HepG2 (cell line): ENCODE results near the gene POLL. TPM values are rescaled to one million over a fixed set of nuclear protein-coding genes. Genes with fewer than 3 reads are reported as not detected.

ENCODE experiments used
- KDM4B ChIP-seq: sonication (generic); formaldehyde crosslinking; IDR thresholded peaks from 2 replicates; pipeline ENCODE4 v1.4.0; 2020; ENCODE audit warnings: missing genetic modification reagents
- SOX13 ChIP-seq, 3 experiments: fragments of 450-650 bp in 1 of 3; sonication (generic) in 1 of 3; formaldehyde crosslinking in 1 of 3; IDR thresholded peaks in 2 of 3; conservative IDR thresholded peaks in 1 of 3; 2 replicates each; pipeline versions ENCODE4 v1.5.0 to v1.6.1; 2016 to 2020; ENCODE audit warnings: antibody characterized with exemption in 1 of 3, mild to moderate bottlenecking in 1 of 3, missing compliant biosample characterization in 1 of 3, missing genetic modification reagents in 1 of 3, moderate library complexity in 1 of 3
- ZNF652 ChIP-seq: IDR thresholded peaks from 2 replicates; pipeline ENCODE4 v1.6.1; 2016; ENCODE audit warnings: low read depth, borderline replicate concordance
- polyA plus RNA-seq, 8 experiments: library from polyadenylated mRNA; depleted of rRNA in 3 of 8; stranded (reverse) in 7 of 8; unstranded in 1 of 8; fragments of >200 nt; fragmentation: Illumina TruSeq in 4 of 8; extraction: Trizol in 4 of 8; gene quantifications; 2 replicates each; pipeline versions ENCODE4 v1.2.1 to v1.2.3, GENCODE V29; 2011 to 2016; ENCODE audit warnings: low read depth in 4 of 8, missing spikeins in 1 of 8, mixed read lengths in 1 of 8; ENCODE audit not compliant: insufficient read depth in 1 of 8
- total RNA-seq, 5 experiments: library from RNA; depleted of rRNA; stranded (reverse); fragments of >200 nt; fragmentation: Illumina TruSeq; extraction: Trizol; gene quantifications; 2 replicates each; pipeline ENCODE4 v1.2.3, GENCODE V29; 2016; ENCODE audit warnings: low read depth in 1 of 5
- TF ChIP-seq, protein P1 (sequence below), 2 experiments: fragments of 450-650 bp in 1 of 2; sonication (generic) in 1 of 2; formaldehyde crosslinking in 1 of 2; IDR thresholded peaks; 2 replicates each; pipeline versions ENCODE4 v1.6.1 to v1.8.0; 2016 to 2022; ENCODE audit warnings: antibody characterized with exemption in 1 of 2, mild to moderate bottlenecking in 1 of 2, missing genetic modification reagents in 1 of 2
- TF ChIP-seq, protein P2 (sequence below): sonication (generic); formaldehyde crosslinking; IDR thresholded peaks from 2 replicates; pipeline ENCODE4 v1.8.0; 2022; ENCODE audit warnings: mild to moderate bottlenecking, missing genetic modification reagents, borderline replicate concordance
- TF ChIP-seq, protein P3 (sequence below): sonication (generic); formaldehyde crosslinking; conservative IDR thresholded peaks from 2 replicates; pipeline ENCODE4 v1.4.0; 2020; ENCODE audit warnings: missing genetic modification reagents

The POLL gene
- total and polyA plus RNA-seq, 2 of the 13 experiments (the other 11 are each of a cell fraction or from before 2014, with no cell fraction given) = 13.8 to 19.1 TPM

DNA sequence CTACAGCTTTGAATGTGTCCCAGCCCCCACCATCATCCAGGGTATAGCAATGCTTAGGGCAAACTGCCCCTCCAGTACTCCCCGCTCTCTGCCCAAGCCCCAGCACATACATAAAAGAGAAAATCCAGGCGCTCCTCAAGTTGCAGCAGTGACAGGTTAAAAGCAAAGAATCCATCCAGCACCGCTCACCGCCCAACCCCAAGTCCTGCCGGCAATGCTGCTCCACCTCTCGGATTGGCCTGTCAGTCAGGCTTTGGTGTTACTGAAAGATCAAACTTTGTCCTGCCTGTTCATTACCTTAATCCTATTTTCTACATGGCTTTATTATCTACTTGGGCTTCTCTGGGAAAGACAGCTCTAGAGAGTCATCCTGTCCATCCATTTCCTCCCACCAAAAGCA is 31.9 kb upstream of the POLL start (continued):
- TF ChIP-seq, protein P1, sequence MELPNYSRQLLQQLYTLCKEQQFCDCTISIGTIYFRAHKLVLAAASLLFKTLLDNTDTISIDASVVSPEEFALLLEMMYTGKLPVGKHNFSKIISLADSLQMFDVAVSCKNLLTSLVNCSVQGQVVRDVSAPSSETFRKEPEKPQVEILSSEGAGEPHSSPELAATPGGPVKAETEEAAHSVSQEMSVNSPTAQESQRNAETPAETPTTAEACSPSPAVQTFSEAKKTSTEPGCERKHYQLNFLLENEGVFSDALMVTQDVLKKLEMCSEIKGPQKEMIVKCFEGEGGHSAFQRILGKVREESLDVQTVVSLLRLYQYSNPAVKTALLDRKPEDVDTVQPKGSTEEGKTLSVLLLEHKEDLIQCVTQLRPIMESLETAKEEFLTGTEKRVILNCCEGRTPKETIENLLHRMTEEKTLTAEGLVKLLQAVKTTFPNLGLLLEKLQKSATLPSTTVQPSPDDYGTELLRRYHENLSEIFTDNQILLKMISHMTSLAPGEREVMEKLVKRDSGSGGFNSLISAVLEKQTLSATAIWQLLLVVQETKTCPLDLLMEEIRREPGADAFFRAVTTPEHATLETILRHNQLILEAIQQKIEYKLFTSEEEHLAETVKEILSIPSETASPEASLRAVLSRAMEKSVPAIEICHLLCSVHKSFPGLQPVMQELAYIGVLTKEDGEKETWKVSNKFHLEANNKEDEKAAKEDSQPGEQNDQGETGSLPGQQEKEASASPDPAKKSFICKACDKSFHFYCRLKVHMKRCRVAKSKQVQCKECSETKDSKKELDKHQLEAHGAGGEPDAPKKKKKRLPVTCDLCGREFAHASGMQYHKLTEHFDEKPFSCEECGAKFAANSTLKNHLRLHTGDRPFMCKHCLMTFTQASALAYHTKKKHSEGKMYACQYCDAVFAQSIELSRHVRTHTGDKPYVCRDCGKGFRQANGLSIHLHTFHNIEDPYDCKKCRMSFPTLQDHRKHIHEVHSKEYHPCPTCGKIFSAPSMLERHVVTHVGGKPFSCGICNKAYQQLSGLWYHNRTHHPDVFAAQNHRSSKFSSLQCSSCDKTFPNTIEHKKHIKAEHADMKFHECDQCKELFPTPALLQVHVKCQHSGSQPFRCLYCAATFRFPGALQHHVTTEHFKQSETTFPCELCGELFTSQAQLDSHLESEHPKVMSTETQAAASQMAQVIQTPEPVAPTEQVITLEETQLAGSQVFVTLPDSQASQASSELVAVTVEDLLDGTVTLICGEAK (IDR thresholded peaks at IDR 0.05) = no peak
- TF ChIP-seq, protein P1 (CRISPR knock-in tag; IDR thresholded peaks at IDR 0.05) = no peak
- TF ChIP-seq ZNF652 (CRISPR knock-in tag) (no peak), SOX13 (IDR thresholded peaks at IDR 0.05) (no peak), SOX13 (CRISPR knock-in tag; conservative IDR thresholded peaks at IDR 0.05 in 1 of 2, IDR thresholded peaks at IDR 0.05 in 1 of 2) (no peak), KDM4B (CRISPR knock-in tag) (no peak)
- TF ChIP-seq, protein P2, sequence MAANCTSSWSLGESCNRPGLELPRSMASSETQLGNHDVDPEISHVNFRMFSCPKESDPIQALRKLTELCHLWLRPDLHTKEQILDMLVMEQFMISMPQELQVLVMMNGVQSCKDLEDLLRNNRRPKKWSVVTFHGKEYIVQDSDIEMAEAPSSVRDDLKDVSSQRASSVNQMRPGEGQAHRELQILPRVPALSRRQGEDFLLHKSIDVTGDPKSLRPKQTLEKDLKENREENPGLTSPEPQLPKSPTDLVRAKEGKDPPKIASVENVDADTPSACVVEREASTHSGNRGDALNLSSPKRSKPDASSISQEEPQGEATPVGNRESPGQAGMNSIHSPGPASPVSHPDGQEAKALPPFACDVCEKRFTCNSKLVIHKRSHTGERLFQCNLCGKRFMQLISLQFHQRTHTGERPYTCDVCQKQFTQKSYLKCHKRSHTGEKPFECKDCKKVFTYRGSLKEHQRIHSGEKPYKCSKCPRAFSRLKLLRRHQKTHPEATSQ = no peak
- TF ChIP-seq, protein P3, sequence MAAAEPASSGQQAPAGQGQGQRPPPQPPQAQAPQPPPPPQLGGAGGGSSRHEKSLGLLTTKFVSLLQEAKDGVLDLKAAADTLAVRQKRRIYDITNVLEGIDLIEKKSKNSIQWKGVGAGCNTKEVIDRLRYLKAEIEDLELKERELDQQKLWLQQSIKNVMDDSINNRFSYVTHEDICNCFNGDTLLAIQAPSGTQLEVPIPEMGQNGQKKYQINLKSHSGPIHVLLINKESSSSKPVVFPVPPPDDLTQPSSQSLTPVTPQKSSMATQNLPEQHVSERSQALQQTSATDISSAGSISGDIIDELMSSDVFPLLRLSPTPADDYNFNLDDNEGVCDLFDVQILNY = no peak
